HL-60 (cell line): ENCODE results near the gene SELENOO.

ENCODE experiments used
- DNase-seq, 2 experiments: peaks; one replicate each; pipeline ENCODE4 v3.0.0-alpha.2; 2010 to 2020; ENCODE audit warnings: low read depth in 1 of 2, low spot score in 1 of 2
- H3K27ac ChIP-seq: fragments of 250-450 bp; sonication (Bioruptor Pico); replicated peaks from 2 replicates; pipeline ENCODE4 v1.5.1; 2020; ENCODE audit warnings: mild to moderate bottlenecking, moderate library complexity
- H3K27me3 ChIP-seq: fragments of 250-450 bp; sonication (Bioruptor Pico); 2 replicates; pipeline ENCODE4 v1.5.1; 2021; ENCODE audit warnings: mild to moderate bottlenecking, moderate library complexity; ENCODE audit not compliant: insufficient read depth, poor library complexity, severe bottlenecking
- H3K4me3 ChIP-seq: replicated peaks from 2 replicates; pipeline ENCODE4 v1.5.1; 2011; ENCODE audit warnings: mild to moderate bottlenecking, control low read depth, low read length; ENCODE audit not compliant: insufficient read depth
- CTCF ChIP-seq: IDR thresholded peaks from one replicate; pipeline ENCODE4 v1.5.1; 2011; ENCODE audit warnings: low read length, control low read depth, inconsistent platforms; ENCODE audit not compliant: insufficient read depth
- GABPA ChIP-seq: IDR thresholded peaks from 2 replicates; pipeline ENCODE4 v1.6.1; 2012; ENCODE audit warnings: low read depth
- POLR2AphosphoS5 ChIP-seq: IDR thresholded peaks from 2 replicates; pipeline ENCODE4 v1.6.1; 2012; ENCODE audit warnings: low read depth
- REST ChIP-seq: IDR thresholded peaks from 2 replicates; pipeline ENCODE4 v1.6.1; 2012; ENCODE audit warnings: low read depth; ENCODE audit not compliant: insufficient replicate concordance
- SPI1 ChIP-seq: IDR thresholded peaks from 2 replicates; pipeline ENCODE4 v1.6.1; 2012; ENCODE audit warnings: low read depth, mild to moderate bottlenecking, borderline replicate concordance

SELENOO gene

GRCh38 chr22:50180727-50181521, 19.9 kb upstream of the SELENOO start:
- Histone ChIP-seq H3K27me3 (no peaks in the 10 kb centered on the region), H3K27ac (no peak overlapping the region), H3K4me3 (no peak overlapping the region)
- no peak for DNase-seq
- no peak for TF ChIP-seq POLR2AphosphoS5
- TF ChIP-seq REST = no peak
- no peak for TF ChIP-seq SPI1
- TF ChIP-seq CTCF = no peak
- TF ChIP-seq GABPA = no peak

- TF ChIP-seq GABPA (no peak), CTCF (no peak)
- no peak for DNase-seq
- H3K27ac ChIP-seq = no peak overlapping the region
These were observed 18.4 kb upstream of the SELENOO start for GRCh38 chr22:50182176-50183081.

GRCh38 chr22:50183141-50183971, 17.5 kb upstream of the SELENOO start:
- Histone ChIP-seq H3K27ac (no peak overlapping the region), H3K4me3 (no peak overlapping the region), H3K27me3 (no peaks in the 10 kb centered on the region)
- no peak for DNase-seq
- no peak for TF ChIP-seq GABPA
- no peak for TF ChIP-seq CTCF
- no peak for TF ChIP-seq REST
- TF ChIP-seq POLR2AphosphoS5 = no peak
- no peak for TF ChIP-seq SPI1

More at GRCh38 chr22:50182176-50183081, 18.4 kb upstream of the SELENOO start:
- H3K4me3 ChIP-seq = no peak overlapping the region
- no peaks in the 10 kb centered on the region for H3K27me3 ChIP-seq
